Fibroblast of upper back skin (primary cell): ENCODE results near the gene CAPN14.
"Not testable (repeated sequence)": the region's sequence is repeated elsewhere in the genome, so short reads cannot be mapped to it uniquely, and the experiment has no call there.

Source experiments
- DNase-seq: peaks from one replicate; pipeline ENCODE4 v3.0.0-alpha.2; 2013

CAPN14 gene

GRCh38 chr2:31191931-31192330, 25.4 kb downstream of the CAPN14 start:
- DNase-seq: no peak

- no peak for DNase-seq
Measured at GRCh38 chr2:31190188-31190587, 27.1 kb downstream of the CAPN14 start.

- no peak for DNase-seq
Measured at GRCh38 chr2:31189141-31189540, 28.2 kb downstream of the CAPN14 start.

GRCh38 chr2:31188131-31188530, 29.2 kb downstream of the CAPN14 start:
- no peak for DNase-seq

GRCh38 chr2:31187166-31187565, 30.1 kb downstream of the CAPN14 start:
- no peak for DNase-seq

GRCh38 chr2:31183973-31184372, 33.3 kb downstream of the CAPN14 start:
- not testable (repeated sequence) for DNase-seq

- DNase-seq: no peak
Measured at GRCh38 chr2:31176742-31177141, 40.6 kb downstream of the CAPN14 start.

GRCh38 chr2:31171142-31171541, 46.2 kb downstream of the CAPN14 start:
- no peak for DNase-seq

GRCh38 chr2:31170071-31170698, 47.1 kb downstream of the CAPN14 start:
- peak; percentile 62 for DNase-seq

GRCh38 chr2:31168291-31168690, 49.0 kb downstream of the CAPN14 start:
- DNase-seq: peak; percentile 14

GRCh38 chr2:31166925-31167324, 50.4 kb downstream of the CAPN14 start:
- DNase-seq: no peak

GRCh38 chr2:31163011-31163539, 54.2 kb downstream of the CAPN14 start:
- DNase-seq: no peak

GRCh38 chr2:31161637-31162036, 55.7 kb downstream of the CAPN14 start:
- no peak for DNase-seq

GRCh38 chr2:31151501-31151900, 65.8 kb downstream of the CAPN14 start:
- no peak for DNase-seq

- no peak for DNase-seq
Measured at GRCh38 chr2:31150120-31150670, 67.1 kb downstream of the CAPN14 start.

- DNase-seq: no peak
Measured at GRCh38 chr2:31148514-31148913, 68.8 kb downstream of the CAPN14 start.

GRCh38 chr2:31147645-31148044, 69.7 kb downstream of the CAPN14 start:
- no peak for DNase-seq

- peak; percentile 45 for DNase-seq
Measured at GRCh38 chr2:31142110-31142509, 75.2 kb downstream of the CAPN14 start.

GRCh38 chr2:31141443-31142085, 75.8 kb downstream of the CAPN14 start:
- DNase-seq: peak; percentile 65

GRCh38 chr2:31140151-31140550, 77.2 kb downstream of the CAPN14 start:
- peak; percentile 68 for DNase-seq

GRCh38 chr2:31139671-31140070, 77.6 kb downstream of the CAPN14 start:
- no peak for DNase-seq

GRCh38 chr2:31138037-31138962, 79.0 kb downstream of the CAPN14 start, which contains the start of gene GALNT14:
TSS of gene GALNT14 (minus strand) at chr2:31138440. CDS start at chr2:31138086, 354 bp downstream.
- peak; percentile 37 for DNase-seq
